Coronary artery (tissue), 2 donors: ENCODE results near the gene UBA5.

Experiments
- DNase-seq: peaks from one replicate; pipeline ENCODE4 v3.0.0-alpha.2; 2017; ENCODE audit warnings: low spot score
- H3K27ac ChIP-seq, 2 donors: fragments of 200-600 bp; sonication (generic); one replicate each; pipeline ENCODE4 v1.5.1; 2016 to 2019
- H3K4me3 ChIP-seq: fragments of 200-600 bp; sonication (generic); 2 replicates; pipeline ENCODE4 v1.5.1; 2016; ENCODE audit warnings: mild to moderate bottlenecking, moderate library complexity
- TF ChIP-seq, protein P1 (sequence below): fragments of 200-600 bp; sonication (generic); IDR thresholded peaks from one replicate; pipeline ENCODE4 v1.5.1; 2019; ENCODE audit warnings: antibody characterized with exemption

Gene UBA5

DNA sequence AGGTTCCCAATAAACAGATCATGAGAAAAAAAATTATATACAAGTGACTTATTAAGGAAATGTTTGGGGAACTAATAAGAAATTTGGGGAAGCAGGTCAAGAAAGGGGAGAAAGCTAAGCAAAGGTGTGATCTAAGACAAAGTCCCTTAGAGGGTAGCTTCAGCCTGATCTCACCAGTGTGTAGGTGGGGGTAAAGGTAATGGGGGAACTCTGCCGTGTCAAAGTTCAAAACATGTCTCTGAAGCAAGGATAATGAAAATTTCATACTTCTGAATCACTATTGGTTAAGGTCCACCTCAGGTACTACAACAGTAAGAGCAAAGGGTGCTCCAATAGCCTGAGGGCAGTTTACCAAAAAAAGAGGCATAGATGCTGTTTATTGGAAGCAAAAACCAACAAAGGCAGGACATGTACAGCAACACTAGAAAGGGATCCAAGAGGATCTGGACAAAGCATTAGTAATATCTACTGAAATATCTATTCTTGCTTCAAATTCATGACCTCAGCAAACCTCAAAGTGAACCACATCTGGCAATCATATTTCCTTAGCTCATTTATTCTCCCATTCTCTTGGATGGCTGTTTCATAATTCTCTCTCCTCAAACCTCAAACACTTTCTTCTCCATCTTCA lies 7.4 kb upstream of the UBA5 start:
- H3K4me3 ChIP-seq = no peak overlapping the region
- TF ChIP-seq, protein P1, sequence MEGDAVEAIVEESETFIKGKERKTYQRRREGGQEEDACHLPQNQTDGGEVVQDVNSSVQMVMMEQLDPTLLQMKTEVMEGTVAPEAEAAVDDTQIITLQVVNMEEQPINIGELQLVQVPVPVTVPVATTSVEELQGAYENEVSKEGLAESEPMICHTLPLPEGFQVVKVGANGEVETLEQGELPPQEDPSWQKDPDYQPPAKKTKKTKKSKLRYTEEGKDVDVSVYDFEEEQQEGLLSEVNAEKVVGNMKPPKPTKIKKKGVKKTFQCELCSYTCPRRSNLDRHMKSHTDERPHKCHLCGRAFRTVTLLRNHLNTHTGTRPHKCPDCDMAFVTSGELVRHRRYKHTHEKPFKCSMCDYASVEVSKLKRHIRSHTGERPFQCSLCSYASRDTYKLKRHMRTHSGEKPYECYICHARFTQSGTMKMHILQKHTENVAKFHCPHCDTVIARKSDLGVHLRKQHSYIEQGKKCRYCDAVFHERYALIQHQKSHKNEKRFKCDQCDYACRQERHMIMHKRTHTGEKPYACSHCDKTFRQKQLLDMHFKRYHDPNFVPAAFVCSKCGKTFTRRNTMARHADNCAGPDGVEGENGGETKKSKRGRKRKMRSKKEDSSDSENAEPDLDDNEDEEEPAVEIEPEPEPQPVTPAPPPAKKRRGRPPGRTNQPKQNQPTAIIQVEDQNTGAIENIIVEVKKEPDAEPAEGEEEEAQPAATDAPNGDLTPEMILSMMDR = no peak
- H3K27ac ChIP-seq = no peak overlapping the region
- DNase-seq = no peak

DNA sequence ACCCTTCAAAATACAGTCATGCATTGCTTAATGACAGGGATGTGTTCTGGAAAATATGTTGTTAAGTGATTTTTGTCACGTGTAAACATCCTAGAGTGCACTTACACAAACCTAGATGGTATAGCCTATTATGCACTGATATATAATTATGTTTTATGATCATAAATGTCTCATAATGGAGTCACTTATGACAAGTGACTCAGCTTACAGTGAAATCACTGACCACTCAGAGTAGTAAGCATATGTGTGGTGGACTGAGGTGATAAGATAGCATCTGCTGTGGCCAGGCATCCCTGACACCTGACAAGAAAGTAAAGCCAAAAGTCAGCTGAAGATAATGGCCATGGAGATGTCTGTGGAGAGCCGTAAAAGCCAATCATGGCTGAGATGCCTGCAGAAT lies 5.9 kb upstream of the UBA5 start:
- no peak for DNase-seq
- TF ChIP-seq, protein P1 = no peak
- no peak overlapping the region for H3K4me3 ChIP-seq
- H3K27ac ChIP-seq = no peak overlapping the region

DNA sequence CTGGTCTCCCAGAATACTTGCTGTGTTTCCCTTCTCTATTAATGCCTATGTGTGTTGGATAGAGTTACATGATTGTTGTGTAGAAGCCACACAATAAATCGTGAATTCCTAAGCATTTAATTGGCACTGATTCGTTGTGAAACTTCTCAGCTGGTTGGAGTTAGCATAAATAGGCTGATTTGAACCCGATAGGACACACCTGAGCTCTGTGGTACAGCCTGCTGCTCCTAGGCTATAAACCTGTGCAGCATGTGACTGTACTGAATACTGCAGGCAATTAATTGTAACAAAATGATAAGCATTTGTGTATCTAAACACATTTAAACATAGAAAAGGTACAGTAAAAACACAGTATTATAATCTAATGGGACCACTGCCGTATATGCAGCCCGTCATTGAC lies 5.4 kb upstream of the UBA5 start:
- no peak overlapping the region for H3K27ac ChIP-seq
- H3K4me3 ChIP-seq = no peak overlapping the region
- TF ChIP-seq, protein P1 = no peak
- DNase-seq = no peak

DNA sequence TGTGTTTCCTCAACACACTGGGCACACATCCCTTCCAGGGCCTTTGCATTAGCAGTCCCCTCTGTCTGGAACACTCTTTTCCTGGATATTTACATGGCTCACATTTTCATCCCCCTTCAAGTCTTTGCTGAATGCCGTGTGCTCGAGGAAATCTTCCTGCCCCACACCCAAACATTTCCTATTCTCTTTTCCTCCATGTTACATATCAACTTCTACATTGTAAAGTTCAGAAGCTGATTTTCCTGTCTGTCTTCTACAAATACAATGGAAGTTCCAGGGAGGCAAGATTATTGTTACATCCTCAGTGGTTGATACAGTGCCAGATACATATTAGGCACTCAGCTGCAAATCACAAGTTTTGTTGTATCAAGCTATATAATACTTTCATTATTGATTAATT lies 4.7 kb upstream of the UBA5 start:
- TF ChIP-seq, protein P1 = no peak
- no peak for DNase-seq
- no peak overlapping the region for H3K4me3 ChIP-seq
- no peak overlapping the region for H3K27ac ChIP-seq

DNA sequence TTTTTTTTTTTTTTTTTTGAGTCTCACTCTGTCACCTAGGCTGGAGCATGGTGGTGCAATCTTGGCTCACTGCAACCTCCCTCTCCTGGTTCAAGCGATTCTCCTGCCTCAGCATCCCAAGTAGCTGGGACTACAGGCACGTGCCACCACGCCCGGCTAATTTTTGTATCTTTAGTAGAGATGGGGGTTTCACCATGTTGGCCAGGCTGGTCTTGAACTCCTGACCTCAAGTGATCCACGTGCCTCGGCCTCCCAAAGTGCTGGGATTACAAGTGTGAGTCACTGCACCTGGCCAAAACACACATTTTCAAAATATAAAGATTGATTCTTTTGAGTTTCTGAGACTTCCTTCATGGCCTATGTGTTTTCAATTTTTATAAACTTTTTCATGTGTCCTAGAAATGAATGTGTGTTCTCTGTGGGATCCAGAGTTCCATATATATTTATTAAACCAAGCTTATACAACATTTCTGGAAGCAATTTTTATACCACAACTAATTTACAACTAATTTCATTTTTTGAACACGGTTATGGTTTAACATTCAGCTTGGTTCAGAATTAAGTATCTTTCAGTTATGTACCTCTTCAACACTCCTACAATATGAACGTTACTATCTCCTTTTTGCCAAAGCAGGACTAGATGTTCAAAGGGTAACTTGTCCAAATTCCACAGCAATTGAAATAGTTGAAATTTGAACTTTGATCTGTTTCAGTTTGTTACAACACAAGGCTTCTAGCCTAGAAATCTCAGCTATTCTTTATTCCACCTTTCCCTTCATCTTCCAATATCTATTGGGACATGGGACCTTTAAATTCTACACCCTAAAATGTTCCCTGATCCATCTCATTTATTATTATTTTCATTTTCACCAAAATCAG lies 2.0 kb upstream of the UBA5 start:
- DNase-seq = no peak
- H3K27ac ChIP-seq = peak overlapping the region; percentile 90 to 96
- H3K4me3 ChIP-seq = peak overlapping the region; percentile 91
- TF ChIP-seq, protein P1 = no peak

DNA sequence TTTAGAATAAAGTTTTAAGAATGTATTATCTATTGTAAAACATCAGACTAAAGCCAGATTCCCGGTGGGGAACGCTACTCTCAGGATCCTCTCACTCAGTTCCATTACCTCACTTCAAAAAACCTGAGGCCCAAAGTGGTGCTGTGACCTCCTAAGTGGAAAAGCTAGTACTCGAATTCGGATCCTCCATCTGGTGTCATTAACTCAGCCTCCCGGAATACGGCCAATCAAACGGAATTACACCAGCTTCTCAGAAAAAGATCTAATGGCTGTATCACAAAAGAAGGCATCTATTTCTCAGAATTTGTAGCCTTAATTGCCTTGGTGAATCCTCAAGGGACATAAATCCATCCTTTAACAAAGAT lies 1.1 kb upstream of the UBA5 start:
- H3K4me3 ChIP-seq = peak overlapping the region; percentile 91
- H3K27ac ChIP-seq = peak overlapping the region; percentile 90 to 96
- no peak for DNase-seq
- TF ChIP-seq, protein P1 = no peak
